Endothelial cell of umbilical vein (primary cell): ENCODE data around the gene EYS. TPM values are rescaled to one million over a fixed set of nuclear protein-coding genes. Genes with fewer than 3 reads are reported as not detected.

Source experiments
- BruUV-seq: library from RNA; stranded (reverse); fragments of 400-500 nt; replicated peaks from 2 replicates; lab custom pipeline; 2021; lab: Mats Ljungman, UMichigan
- CTCF ChIA-PET: fragments of 300-600, 350-600 bp; sonication (Branson Sonifier 250); formaldehyde crosslinking; loops from one replicate; lab custom pipeline; 2021; ENCODE audit warnings: antibody characterized with exemption, inconsistent platforms; lab: Charles Lee
- POLR2A ChIA-PET: fragments of 300-600, 350-600 bp; sonication (Branson Sonifier 250); formaldehyde crosslinking; loops from one replicate; lab custom pipeline; 2021; ENCODE audit warnings: antibody characterized with exemption, inconsistent platforms; lab: Charles Lee
- DNase-seq: peaks from one replicate; pipeline ENCODE4 v3.0.0-alpha.2; 2011; ENCODE audit warnings: low read depth, low spot score
- FAIRE-seq: peaks from 2 replicates; lab custom pipeline; 2011; peaks lifted over from hg19 to GRCh38; lab: Jason Lieb, UNC
- H2AFZ ChIP-seq: 2 replicates; pipeline ENCODE4 v1.6.0; 2012; ENCODE audit warnings: low read depth, low read length, control low read depth, inconsistent platforms
- H3K27ac ChIP-seq: 2 replicates; pipeline ENCODE4 v1.5.1; 2011; ENCODE audit warnings: low read depth, mild to moderate bottlenecking, control low read depth, low read length, moderate library complexity; ENCODE audit not compliant: insufficient read depth
- H3K27me3 ChIP-seq, 2 experiments: 2 replicates each; pipeline versions ENCODE4 v1.6.0 to v1.6.1; 2011; ENCODE audit warnings: low read length in 2 of 2, mixed read lengths in 1 of 2; ENCODE audit not compliant: control insufficient read depth in 2 of 2, insufficient read depth in 2 of 2
- H3K36me3 ChIP-seq, 2 experiments: 2 replicates in 1 of 2; 3 replicates in 1 of 2; pipeline ENCODE4 v1.5.1; 2011; ENCODE audit warnings: low read length in 2 of 2, mild to moderate bottlenecking in 1 of 2, moderate library complexity in 1 of 2; ENCODE audit not compliant: control insufficient read depth in 2 of 2, insufficient read depth in 2 of 2; ENCODE audit errors: extremely low read depth in 1 of 2
- H3K4me1 ChIP-seq: 3 replicates; pipeline ENCODE4 v1.5.1; 2011; ENCODE audit warnings: mild to moderate bottlenecking, low read length; ENCODE audit not compliant: control insufficient read depth, insufficient read depth; ENCODE audit errors: extremely low read depth
- H3K4me2 ChIP-seq: 2 replicates; pipeline ENCODE4 v1.6.1; 2011; ENCODE audit warnings: low read length, control low read depth, mixed read lengths; ENCODE audit not compliant: insufficient read depth
- H3K4me3 ChIP-seq, 3 experiments: fragments of 200-600 bp in 1 of 3; sonication (generic), shearing (Covaris generic) in 1 of 3; replicated peaks in 1 of 3; 2 replicates each; pipeline ENCODE4 v1.5.1; 2011 to 2016; ENCODE audit warnings: control low read depth in 3 of 3, low read length in 3 of 3, mild to moderate bottlenecking in 2 of 3, inconsistent platforms in 1 of 3, low read depth in 1 of 3, moderate library complexity in 1 of 3; ENCODE audit not compliant: insufficient read depth in 1 of 3
- H3K79me2 ChIP-seq: 2 replicates; pipeline ENCODE4 v1.6.0; 2012; ENCODE audit warnings: low read length, inconsistent platforms; ENCODE audit not compliant: control insufficient read depth, insufficient read depth
- H3K9ac ChIP-seq: replicated peaks from 2 replicates; pipeline ENCODE3; 2011; ENCODE audit warnings: low read length, control low read depth; ENCODE audit not compliant: insufficient read depth; ENCODE audit errors: extremely low read depth
- H3K9me1 ChIP-seq: replicated peaks from 3 replicates; pipeline ENCODE4 v1.6.0; 2011; ENCODE audit warnings: mild to moderate bottlenecking, low read length; ENCODE audit not compliant: control insufficient read depth, insufficient read depth; ENCODE audit errors: extremely low read depth
- H3K9me3 ChIP-seq: replicated peaks from 2 replicates; pipeline ENCODE4 v1.5.1; 2012; ENCODE audit warnings: low read length, inconsistent platforms; ENCODE audit not compliant: control insufficient read depth, insufficient read depth
- H4K20me1 ChIP-seq: replicated peaks from 2 replicates; pipeline ENCODE3; 2011; ENCODE audit warnings: mild to moderate bottlenecking, low read length; ENCODE audit not compliant: control insufficient read depth, insufficient read depth; ENCODE audit errors: extremely low read depth
- CTCF ChIP-seq, 2 donors: IDR thresholded peaks; 1 replicate in 1 of 2; 2 replicates in 1 of 2; pipeline ENCODE4 v1.5.1; 2011; ENCODE audit warnings: low read length in 2 of 2, mild to moderate bottlenecking in 2 of 2, moderate library complexity in 2 of 2, control low read depth in 1 of 2, inconsistent platforms in 1 of 2, low read depth in 1 of 2; ENCODE audit not compliant: insufficient read depth in 1 of 2; ENCODE audit errors: extremely low read depth in 1 of 2
- EZH2 ChIP-seq: IDR thresholded peaks from 2 replicates; pipeline ENCODE4 v1.6.1; 2012; ENCODE audit warnings: borderline replicate concordance, low read depth, mild to moderate bottlenecking, moderate library complexity, low read length, inconsistent platforms; ENCODE audit not compliant: severe bottlenecking
- GATA2 ChIP-seq: IDR thresholded peaks from 2 replicates; pipeline ENCODE4 v1.7.0; 2011; ENCODE audit warnings: low read depth, mild to moderate bottlenecking, moderate library complexity, mixed read lengths, low read length; ENCODE audit not compliant: insufficient read length, insufficient read depth
- MYC ChIP-seq: IDR thresholded peaks from one replicate; pipeline ENCODE4 v1.6.1; 2011; ENCODE audit warnings: mild to moderate bottlenecking, low read depth, low read length
- POLR2A ChIP-seq: IDR thresholded peaks from 2 replicates; pipeline ENCODE4 v1.6.1; 2012; ENCODE audit warnings: low read depth, mild to moderate bottlenecking, control low read depth, low read length
- dilution Hi-C: fragments of 300-500 bp; cut with MboI; formaldehyde crosslinking; loops from one replicate; pipeline ENCODE4 v1.15.0; 2019; ENCODE audit warnings: low sequenced_read_pairs; ENCODE audit not compliant: extremely low pct_ligation_motif_present
- intact Hi-C: fragments of 100-400 bp; cut with micrococcal nuclease; formaldehyde crosslinking; loops from one replicate; pipeline ENCODE4 v1.10.0; 2022
- polyA plus RNA-seq, 4 experiments: library from polyadenylated mRNA; depleted of rRNA in 3 of 4; stranded (reverse) in 3 of 4; unstranded in 1 of 4; fragments of >200 nt; gene quantifications; 2 replicates each; pipeline versions ENCODE4 v1.2.1 to v1.2.3, GENCODE V29; 2011 to 2012; ENCODE audit warnings: missing spikeins in 1 of 4
- total RNA-seq: library from RNA; stranded (reverse); gene quantifications from 2 replicates; pipeline ENCODE4 v1.2.3, GENCODE V29; 2021
- TF ChIP-seq, protein P1 (sequence below): IDR thresholded peaks from 2 replicates; pipeline ENCODE4 v1.6.1; 2011; ENCODE audit not compliant: insufficient read depth, insufficient read length

EYS gene
- total and polyA plus RNA-seq, 2 donors (not counting 3 experiments of a cell fraction or from before 2014, with no cell fraction given): 0.01 to 0.27 TPM

- FAIRE-seq: peak; percentile 37
- intact Hi-C loops (no loop called here), dilution Hi-C loops (no loop called here)
- ChIA-PET CTCF (interaction anchor here (1.2 kb wide), 1 partner anchor 18 kb away, joined by 3 read pairs; no protein-coding TSS in a partner anchor), POLR2A (no interaction called here)
- Histone ChIP-seq H3K4me1 (no peaks in the 10 kb centered on the region), H3K9me3 (no peaks in the 10 kb centered on the region), H3K36me3 (no peaks in the 10 kb centered on the region), H3K4me3 (no peak overlapping the region), H3K9ac (no peak overlapping the region), H4K20me1 (no peaks in the 10 kb centered on the region), H2AFZ (no peak overlapping the region), H3K4me2 (no peak overlapping the region), H3K79me2 (no peaks in the 10 kb centered on the region), H3K27ac (no peak overlapping the region), H3K9me1 (no peaks in the 10 kb centered on the region), H3K27me3 (no peaks in the 10 kb centered on the region)
- TF ChIP-seq CTCF (IDR thresholded peaks at IDR 0.05; ENCODE audit: extremely low read depth in 1 of 2, insufficient read depth in 1 of 2, low read depth in 1 of 2, low read length in 2 of 2) (no peak), POLR2A (no peak), GATA2 (no peak), MYC (no peak)
- TF ChIP-seq, protein P1, sequence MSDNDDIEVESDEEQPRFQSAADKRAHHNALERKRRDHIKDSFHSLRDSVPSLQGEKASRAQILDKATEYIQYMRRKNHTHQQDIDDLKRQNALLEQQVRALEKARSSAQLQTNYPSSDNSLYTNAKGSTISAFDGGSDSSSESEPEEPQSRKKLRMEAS: no peak
- BruUV-seq: no TSS peak
- no peak for DNase-seq
Observed at GRCh38 chr6:64729522-64729921, 977.5 kb downstream of the EYS start.

DNA sequence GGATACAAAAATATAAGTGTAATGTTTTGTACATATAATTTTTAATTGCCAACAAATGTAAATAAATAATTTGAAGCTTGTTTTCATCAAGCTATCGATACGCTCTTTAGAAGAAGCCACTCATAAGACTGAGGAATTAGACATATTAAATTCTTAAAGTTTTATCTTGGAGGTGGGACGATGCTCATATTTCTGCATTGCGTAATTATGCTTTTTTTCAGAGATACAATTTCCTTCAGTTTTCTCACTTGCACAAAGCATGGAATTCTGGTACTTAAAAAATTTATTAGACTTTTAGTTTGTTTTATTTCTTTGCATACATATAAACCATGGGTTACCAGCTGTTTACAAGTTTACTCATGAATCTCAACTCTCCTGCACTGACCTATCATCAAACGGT lies 980.0 kb downstream of the EYS start:
- Histone ChIP-seq H3K79me2 (no peaks in the 10 kb centered on the region), H3K27ac (no peak overlapping the region), H3K9me3 (no peaks in the 10 kb centered on the region), H4K20me1 (no peaks in the 10 kb centered on the region), H3K4me2 (no peak overlapping the region), H3K9ac (no peak overlapping the region), H3K27me3 (no peaks in the 10 kb centered on the region), H3K9me1 (no peaks in the 10 kb centered on the region), H2AFZ (no peak overlapping the region), H3K4me3 (no peak overlapping the region), H3K4me1 (no peaks in the 10 kb centered on the region), H3K36me3 (no peaks in the 10 kb centered on the region)
- dilution Hi-C loops: no loop called here
- DNase-seq (no peak), FAIRE-seq (no peak)
- ChIA-PET CTCF (no interaction called here), POLR2A (no interaction called here)
- BruUV-seq: no TSS peak
- TF ChIP-seq EZH2: no peak
- TF ChIP-seq, protein P1: no peak
- intact Hi-C loops: no loop called here
